IPS DF 6.9 (cell line): ENCODE results near the gene ADCY3.

ENCODE experiments used
- DNase-seq: peaks from one replicate; pipeline ENCODE4 v3.0.0-alpha.2; 2013; ENCODE audit warnings: low read depth, low spot score
- H3K27ac ChIP-seq: one replicate; pipeline ENCODE4 v1.5.1; 2013; ENCODE audit warnings: low read length, control low read depth
- H3K27me3 ChIP-seq: 2 replicates; pipeline ENCODE4 v1.6.1; 2013; ENCODE audit warnings: mild to moderate bottlenecking, low read length; ENCODE audit not compliant: control insufficient read depth, insufficient read depth
- H3K36me3 ChIP-seq: 2 replicates; pipeline ENCODE4 v1.6.1; 2013; ENCODE audit warnings: low read length; ENCODE audit not compliant: control insufficient read depth, insufficient read depth
- H3K4me1 ChIP-seq: 2 replicates; pipeline ENCODE4 v1.6.1; 2013; ENCODE audit warnings: low read length; ENCODE audit not compliant: control insufficient read depth, insufficient read depth
- H3K4me3 ChIP-seq: 2 replicates; pipeline ENCODE4 v1.5.1; 2013; ENCODE audit warnings: mild to moderate bottlenecking, low read length
- H3K9me3 ChIP-seq: 2 replicates; pipeline ENCODE4 v1.6.1; 2013; ENCODE audit warnings: low read length, inconsistent platforms; ENCODE audit not compliant: control insufficient read depth, insufficient read depth
- WGBS: extraction: QIAGEN DNeasy Blood & Tissue Kit; methylation state at CpG from one replicate; pipeline ENCODE4 v1.1.7; 2013; ENCODE audit warnings: mixed read lengths, missing lambda C conversion rate; ENCODE audit not compliant: insufficient read length, insufficient coverage; 5-methylcytosine and 5-hydroxymethylcytosine counted together

The ADCY3 gene

GRCh38 chr2:24834733-24835395, 85.2 kb downstream of the ADCY3 start:
- no peak for DNase-seq
- H3K9me3 ChIP-seq: no peaks in the 10 kb centered on the region
- peaks cover 3% of the 10 kb centered on the region for H3K4me1 ChIP-seq
- no CpG with 5 or more reads among the region's 20 CpGs for WGBS
- H3K27me3 ChIP-seq: no peaks in the 10 kb centered on the region
- 0 out of 2 replicates have a peak, but pooled peaks cover 5% of the 10 kb centered on the region for H3K36me3 ChIP-seq
- H3K27ac ChIP-seq: no peak overlapping the region
- H3K4me3 ChIP-seq: no peak overlapping the region

- no CpG with 5 or more reads among the region's 32 CpGs for WGBS
- Histone ChIP-seq H3K4me1 (peaks cover 3% of the 10 kb centered on the region), H3K4me3 (no peak overlapping the region), H3K9me3 (no peaks in the 10 kb centered on the region), H3K36me3 (0 out of 2 replicates have a peak, but pooled peaks cover 2% of the 10 kb centered on the region), H3K27me3 (no peaks in the 10 kb centered on the region), H3K27ac (no peak overlapping the region)
- no peak for DNase-seq
Observed at GRCh38 chr2:24833821-24834732, 86.0 kb downstream of the ADCY3 start.

GRCh38 chr2:24832931-24833701, 86.9 kb downstream of the ADCY3 start:
- Histone ChIP-seq H3K9me3 (no peaks in the 10 kb centered on the region), H3K4me3 (no peak overlapping the region), H3K4me1 (peaks cover 3% of the 10 kb centered on the region), H3K27me3 (no peaks in the 10 kb centered on the region), H3K36me3 (0 out of 2 replicates have a peak, but pooled peaks cover 2% of the 10 kb centered on the region), H3K27ac (no peak overlapping the region)
- WGBS: no CpG with 5 or more reads among the region's 22 CpGs
- DNase-seq: no peak

- no CpG with 5 or more reads among the region's 9 CpGs for WGBS
- no peaks in the 10 kb centered on the region for H3K9me3 ChIP-seq
- 0 out of 2 replicates have a peak, but pooled peaks cover 2% of the 10 kb centered on the region for H3K36me3 ChIP-seq
Observed at GRCh38 chr2:24832521-24832920, 87.5 kb downstream of the ADCY3 start.

GRCh38 chr2:24832073-24832461, 88.0 kb downstream of the ADCY3 start:
- Histone ChIP-seq H3K4me3 (no peak overlapping the region), H3K36me3 (0 out of 2 replicates have a peak, but pooled peaks cover 2% of the 10 kb centered on the region), H3K9me3 (no peaks in the 10 kb centered on the region), H3K27me3 (no peaks in the 10 kb centered on the region), H3K27ac (no peak overlapping the region), H3K4me1 (peaks cover 5% of the 10 kb centered on the region)
- DNase-seq: no peak
- no CpG with 5 or more reads among the region's 14 CpGs for WGBS

More at GRCh38 chr2:24832521-24832920, 87.5 kb downstream of the ADCY3 start:
- peaks cover 3% of the 10 kb centered on the region for H3K4me1 ChIP-seq
- no peaks in the 10 kb centered on the region for H3K27me3 ChIP-seq
- no peak for DNase-seq
- no peak overlapping the region for H3K4me3 ChIP-seq
- H3K27ac ChIP-seq: no peak overlapping the region

- H3K4me1 ChIP-seq: peaks cover 5% of the 10 kb centered on the region
- H3K4me3 ChIP-seq: no peak overlapping the region
- DNase-seq: no peak
- no peaks in the 10 kb centered on the region for H3K9me3 ChIP-seq
- no peaks in the 10 kb centered on the region for H3K36me3 ChIP-seq
- H3K27me3 ChIP-seq: no peaks in the 10 kb centered on the region
- no CpG with 5 or more reads among the region's 18 CpGs for WGBS
- H3K27ac ChIP-seq: no peak overlapping the region
Observed at GRCh38 chr2:24831221-24832072, 88.6 kb downstream of the ADCY3 start.

- Histone ChIP-seq H3K27ac (no peak overlapping the region), H3K4me1 (peaks cover 5% of the 10 kb centered on the region), H3K36me3 (no peaks in the 10 kb centered on the region), H3K4me3 (no peak overlapping the region), H3K27me3 (no peaks in the 10 kb centered on the region), H3K9me3 (no peaks in the 10 kb centered on the region)
- WGBS: no CpG with 5 or more reads among the region's 12 CpGs
- DNase-seq: no peak
Observed at GRCh38 chr2:24830786-24831185, 89.3 kb downstream of the ADCY3 start.

- Histone ChIP-seq H3K9me3 (no peaks in the 10 kb centered on the region), H3K27me3 (no peaks in the 10 kb centered on the region), H3K36me3 (no peaks in the 10 kb centered on the region), H3K4me3 (no peak overlapping the region), H3K4me1 (peaks cover 5% of the 10 kb centered on the region), H3K27ac (no peak overlapping the region)
- no CpG with 5 or more reads among the region's 5 CpGs for WGBS
- no peak for DNase-seq
Observed at GRCh38 chr2:24830351-24830750, 89.7 kb downstream of the ADCY3 start.

GRCh38 chr2:24828238-24828996, 91.6 kb downstream of the ADCY3 start:
- WGBS: no CpG with 5 or more reads among the region's 17 CpGs
- H3K4me1 ChIP-seq: peaks cover 5% of the 10 kb centered on the region
- H3K4me3 ChIP-seq: no peak overlapping the region
- H3K27me3 ChIP-seq: no peaks in the 10 kb centered on the region
- no peak overlapping the region for H3K27ac ChIP-seq
- H3K36me3 ChIP-seq: no peaks in the 10 kb centered on the region; the same call in 1 of the 2 replicates
- no peak for DNase-seq
- H3K9me3 ChIP-seq: no peaks in the 10 kb centered on the region
